IPS DF 19.7 (cell line): ENCODE results near the gene APLF.
"Not testable (repeated sequence)": the region's sequence is repeated elsewhere in the genome, so short reads cannot be mapped to it uniquely, and the experiment has no call there.

Source experiments
- DNase-seq: peaks from one replicate; pipeline ENCODE4 v3.0.0-alpha.2; 2013; ENCODE audit warnings: low read depth, low spot score

Gene APLF

DNA sequence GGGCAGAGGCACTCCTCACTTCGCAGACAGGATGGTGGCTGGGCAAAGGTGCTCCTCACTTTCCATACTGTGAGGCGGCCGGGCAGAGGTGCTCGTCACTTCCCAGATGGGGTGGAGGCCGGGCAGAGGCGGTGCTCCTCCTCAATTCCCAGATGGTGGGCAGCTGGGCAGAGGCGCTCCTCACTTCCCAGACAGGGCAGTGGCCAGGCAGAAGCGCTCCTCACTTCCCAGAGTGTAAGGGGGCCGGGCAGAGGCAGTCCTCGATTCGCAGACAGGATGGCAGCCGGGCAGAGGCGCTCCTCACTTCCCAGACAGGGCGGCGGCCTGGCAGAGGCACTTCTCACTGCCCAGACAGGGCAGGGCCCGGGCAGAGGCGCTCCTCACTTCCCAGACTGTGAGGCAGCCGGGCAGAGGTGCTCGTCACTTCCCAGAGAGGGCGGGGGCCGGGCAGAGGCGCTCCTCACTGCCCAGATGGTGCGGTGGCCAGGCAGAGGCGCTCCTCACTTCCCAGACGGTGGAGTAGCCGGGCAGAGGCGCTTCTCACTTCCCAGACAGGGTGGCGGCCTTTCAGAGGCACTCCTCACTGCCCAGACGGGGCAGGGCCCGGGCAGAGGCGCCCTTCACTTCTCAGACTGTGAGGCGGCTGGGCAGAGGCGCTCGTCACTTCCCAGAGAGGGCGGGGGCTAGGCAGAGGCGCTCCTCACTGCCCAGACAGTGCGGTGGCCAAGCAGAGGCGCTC is 60.1 kb downstream of the APLF start:
- DNase-seq: not testable (repeated sequence)

DNA sequence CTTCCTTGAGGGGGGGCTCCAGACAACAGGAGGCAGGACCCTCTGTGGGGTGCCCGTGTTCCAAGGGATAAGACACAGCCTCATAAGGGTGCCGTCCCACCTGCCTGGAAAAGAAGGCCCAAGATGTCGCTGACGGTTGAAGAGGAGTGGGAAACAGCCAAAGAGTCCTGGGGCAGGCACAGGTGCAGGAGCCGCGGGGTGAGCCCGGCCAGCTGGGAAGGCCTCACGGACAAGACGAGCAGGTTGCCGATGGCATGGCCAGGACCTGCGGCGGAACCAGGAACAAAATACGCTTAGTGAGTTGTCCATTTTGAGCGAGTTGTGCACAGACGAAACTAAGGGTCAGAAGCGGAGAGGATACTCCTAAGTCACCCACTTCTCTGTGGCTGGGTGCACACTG is 61.8 kb downstream of the APLF start:
- DNase-seq: not testable (repeated sequence)

DNA sequence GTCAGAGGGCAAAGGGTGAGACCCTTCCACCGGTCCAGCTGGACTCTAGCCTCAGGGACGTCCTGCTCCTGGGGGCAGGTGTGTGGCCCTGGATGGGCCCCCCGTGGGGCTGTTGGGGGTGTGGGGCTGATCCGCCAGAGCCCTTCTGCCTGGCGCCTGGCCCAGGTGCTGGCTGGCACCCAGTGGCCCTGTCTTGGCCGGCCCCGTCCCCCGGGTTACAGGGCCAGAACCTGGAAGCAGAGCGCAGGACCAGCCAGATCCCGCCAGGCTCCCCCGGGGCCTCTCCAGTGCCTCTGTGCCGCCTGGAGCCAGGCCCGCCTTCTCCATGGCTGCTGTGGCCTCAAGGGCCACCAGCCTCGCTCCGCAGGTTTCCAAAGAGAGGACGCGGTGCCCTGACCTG is 62.3 kb downstream of the APLF start:
- not testable (repeated sequence) for DNase-seq

DNA sequence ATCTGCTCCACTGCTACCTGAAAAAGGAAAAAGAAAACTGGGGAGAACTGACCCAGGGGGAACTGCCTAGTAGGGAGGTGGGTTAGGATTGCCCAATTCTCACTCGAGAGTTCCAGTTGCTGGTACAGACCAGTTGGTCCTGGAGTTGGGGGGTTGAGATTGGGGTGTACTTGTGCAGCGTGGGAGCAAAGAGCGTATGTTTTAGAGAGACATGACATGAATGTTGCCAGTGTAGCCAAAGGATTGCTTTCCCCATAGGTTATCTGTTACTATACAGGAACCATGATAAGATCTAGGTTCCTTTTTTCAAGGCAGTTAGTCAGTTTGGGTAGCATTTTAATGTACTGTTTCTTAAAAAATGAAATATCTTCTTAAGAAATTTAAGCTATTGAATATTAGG is 68.6 kb downstream of the APLF start:
- no peak for DNase-seq

DNA sequence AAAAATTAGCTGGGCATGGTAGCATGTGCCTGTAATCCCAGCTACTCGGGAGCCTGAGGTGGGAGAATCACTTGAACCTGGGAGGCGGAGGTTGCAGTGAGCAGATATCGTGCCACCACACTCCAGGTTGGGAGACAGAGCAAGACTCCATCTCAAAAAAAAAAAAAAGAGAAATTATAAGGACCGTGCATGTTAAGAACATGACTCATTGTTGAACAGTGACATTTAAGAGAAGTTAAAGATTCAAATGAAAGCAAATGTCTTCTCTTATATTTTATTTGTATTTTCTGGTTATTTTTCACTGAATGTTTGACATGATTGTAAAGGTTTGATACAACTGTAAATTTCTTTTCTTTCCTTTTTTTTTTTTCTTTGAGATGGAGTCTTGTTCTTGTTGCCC is 69.6 kb downstream of the APLF start:
- no peak for DNase-seq

DNA sequence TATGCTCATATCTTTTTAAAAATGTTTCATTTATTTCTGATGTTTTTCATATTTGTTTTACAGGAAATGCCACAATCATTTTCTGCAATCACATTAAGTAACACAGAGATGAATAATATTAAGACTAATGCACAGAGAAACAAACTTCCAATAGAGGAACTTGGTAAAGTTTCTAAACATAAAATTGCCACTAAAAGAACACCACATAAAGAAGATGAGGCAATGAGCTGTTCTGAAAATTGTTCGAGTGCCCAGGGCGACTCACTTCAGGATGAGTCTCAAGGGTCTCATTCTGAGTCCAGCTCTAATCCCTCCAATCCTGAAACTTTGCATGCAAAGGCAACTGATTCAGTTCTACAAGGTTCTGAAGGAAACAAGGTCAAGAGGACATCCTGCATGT is 70.4 kb downstream of the APLF start:
- no peak for DNase-seq

DNA sequence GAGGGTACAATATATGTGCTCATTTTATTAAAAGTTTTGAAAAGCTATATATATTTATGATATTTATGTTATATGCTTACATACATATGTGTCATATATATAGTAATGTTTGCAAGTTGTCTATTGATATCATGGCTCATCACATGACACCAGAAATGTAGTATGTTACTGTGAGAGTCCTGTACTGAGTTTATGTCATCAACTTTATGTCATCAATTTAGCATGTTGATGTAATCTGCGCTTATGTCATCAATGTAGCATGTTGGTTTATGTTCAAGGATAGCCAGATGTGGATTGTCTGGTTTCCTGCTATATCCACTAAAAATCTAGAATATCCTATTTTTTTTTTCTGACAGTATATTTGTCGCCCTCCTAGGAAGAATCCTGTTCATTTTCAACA is 77.4 kb downstream of the APLF start:
- no peak for DNase-seq

DNA sequence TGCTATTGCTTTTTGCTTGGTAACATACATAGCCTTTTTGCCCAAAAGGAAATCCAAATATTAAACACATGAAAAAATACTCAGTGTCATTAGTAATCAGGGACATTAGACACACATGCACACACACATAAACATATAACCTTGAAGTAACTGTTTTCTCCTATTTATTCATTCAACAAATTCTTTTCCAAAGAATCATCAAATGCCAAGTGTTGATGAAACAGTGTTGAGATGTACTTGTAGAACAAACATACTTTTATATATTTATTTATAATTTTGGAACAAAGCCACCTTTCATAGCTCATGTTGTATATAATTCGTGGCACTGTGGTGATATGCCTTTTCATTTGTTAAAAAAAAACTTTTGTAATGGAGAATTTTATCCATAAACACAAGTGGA is 81.0 kb downstream of the APLF start:
- no peak for DNase-seq

DNA sequence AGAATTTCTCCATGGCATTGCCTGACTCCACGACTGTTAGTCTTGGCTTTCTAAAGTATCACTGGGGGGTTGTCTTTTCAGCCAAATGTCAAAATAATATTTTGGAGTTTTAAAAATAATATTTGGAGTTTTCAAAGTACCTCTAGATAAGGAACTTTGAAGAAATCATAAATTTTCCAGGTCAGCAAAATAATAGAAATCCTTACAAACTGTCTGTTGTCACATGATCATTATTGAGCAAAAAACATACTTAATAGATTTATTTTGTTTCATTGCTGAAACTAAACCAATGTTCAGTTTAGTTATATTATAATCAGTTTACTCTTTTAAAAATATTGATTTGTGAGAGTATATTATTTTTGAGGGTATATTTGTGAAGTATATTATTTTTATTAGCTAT is 85.7 kb downstream of the APLF start:
- DNase-seq: no peak

DNA sequence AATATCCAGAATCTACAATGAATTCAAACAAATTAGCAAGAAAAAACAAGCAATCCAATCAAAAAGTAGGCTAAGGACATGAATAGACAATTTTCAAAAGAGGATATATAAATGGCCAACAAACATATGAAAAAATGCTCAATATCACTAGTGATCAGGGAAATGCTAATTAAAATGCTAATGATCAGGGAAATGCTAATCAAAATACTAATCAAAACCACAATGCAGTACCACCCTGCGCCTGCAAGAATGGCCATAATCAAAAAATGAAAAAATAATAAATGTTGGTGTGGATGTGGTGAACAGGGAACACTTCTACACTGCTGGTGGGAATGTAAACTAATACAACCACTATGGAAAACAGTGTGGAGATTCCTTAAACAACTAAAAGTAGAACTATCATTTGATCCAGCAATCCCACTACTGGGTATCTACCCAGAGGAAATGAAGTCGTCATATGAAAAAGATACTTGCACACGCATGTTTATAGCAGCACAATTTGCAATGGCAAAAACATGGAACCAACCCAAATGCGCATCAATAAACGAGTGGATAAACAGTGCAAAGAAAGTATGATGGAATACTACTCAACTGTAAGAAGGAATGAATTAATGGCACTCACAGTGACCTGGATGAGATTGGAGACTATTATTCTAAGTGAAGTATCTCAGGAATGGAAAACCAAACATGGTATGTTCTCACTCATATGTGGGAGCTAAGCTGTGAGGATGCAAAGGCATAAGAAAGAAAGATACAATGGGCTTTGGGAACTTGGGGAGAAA is 88.2 kb downstream of the APLF start:
- DNase-seq: not testable (repeated sequence)

DNA sequence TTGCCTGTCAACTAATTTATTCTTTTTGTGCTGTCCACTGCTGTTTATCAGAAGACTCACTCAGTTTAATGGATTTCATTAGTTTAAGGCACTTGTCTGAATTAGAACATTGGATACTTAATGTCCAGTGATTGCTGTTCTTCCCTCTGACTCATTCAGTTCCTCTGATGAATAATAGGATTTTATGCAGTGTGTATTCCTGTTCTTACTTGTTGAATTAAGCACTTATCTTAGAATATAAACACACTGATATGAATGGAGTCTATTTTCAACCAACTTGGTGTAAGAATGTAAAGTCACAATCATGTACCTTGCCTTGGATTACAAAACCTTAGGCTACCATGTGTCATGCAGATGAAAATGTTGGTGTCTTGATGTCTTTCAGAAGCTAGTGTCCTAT is 89.0 kb downstream of the APLF start:
- no peak for DNase-seq

DNA sequence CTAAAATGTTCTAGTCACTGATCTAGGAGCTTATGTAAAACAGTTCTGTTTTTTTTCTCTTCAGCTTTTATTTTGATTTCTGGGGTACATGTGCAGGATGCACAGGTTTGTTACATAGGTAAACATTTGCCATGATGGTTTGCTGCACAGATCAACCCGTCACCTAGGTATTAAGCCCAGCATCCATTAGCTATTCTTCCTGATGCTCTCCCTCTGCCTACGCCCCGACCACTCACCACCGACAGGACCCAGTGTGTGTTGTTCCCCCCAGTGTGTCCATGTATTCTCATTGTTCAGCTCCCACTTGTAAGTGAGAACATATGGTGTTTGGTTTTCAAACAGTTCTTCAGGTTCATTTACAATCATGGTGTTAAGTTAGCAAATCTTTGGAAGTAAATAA is 91.2 kb downstream of the APLF start:
- no peak for DNase-seq

DNA sequence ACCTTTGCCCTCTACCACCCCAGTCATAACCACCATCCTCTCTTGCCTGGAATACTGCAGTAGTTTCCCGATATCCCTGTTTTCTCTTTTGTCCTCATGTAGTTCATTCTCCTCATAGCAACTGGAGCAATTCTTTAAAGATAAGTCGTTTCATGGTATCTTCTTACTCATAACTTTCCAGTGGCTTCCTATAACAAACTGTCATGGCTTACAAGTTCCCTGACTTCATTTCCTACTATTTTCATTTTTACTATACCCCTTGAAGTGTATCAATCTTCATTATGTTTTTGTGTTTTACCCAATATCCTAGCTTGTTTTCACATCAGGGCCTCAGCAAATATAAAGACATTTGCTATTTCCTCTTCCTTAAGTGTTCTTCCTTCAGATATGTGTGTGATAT is 92.3 kb downstream of the APLF start:
- no peak for DNase-seq

DNA sequence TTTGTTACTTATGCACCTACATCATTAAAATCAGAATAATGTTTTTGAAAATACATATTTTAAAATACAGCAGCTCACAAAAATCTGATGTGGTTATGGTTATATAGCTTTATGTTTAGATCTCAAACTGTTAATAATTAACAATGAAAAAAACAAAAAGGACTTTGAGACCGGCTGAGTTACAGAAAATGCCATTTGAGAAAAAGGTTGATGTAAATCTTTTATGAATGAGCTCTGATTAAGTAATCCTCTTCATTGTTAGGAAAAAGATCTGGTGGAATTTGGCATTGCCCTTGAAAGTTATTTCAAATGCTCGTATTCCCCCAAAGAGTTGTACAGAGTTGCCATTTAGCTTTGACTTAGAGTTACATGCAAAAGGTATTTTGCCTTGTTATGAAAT is 93.2 kb downstream of the APLF start:
- no peak for DNase-seq

DNA sequence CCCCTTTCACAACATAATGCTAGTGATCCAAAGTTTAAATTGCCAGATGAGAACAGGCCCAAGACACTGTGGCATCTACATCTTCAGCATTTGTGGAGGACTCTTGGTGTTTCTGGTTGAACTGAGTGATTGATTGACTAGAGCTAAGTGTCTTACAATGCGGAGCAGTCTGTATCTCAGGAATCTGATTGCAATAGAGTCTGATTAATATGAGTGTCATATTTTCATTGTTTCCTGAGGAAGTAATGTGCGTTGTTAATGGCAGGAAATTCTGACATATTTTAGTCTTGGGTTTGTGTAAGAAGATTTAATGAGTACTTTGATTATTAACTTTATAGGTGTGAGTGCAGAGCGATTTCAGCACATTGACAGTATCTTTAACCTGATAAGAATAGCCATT is 94.0 kb downstream of the APLF start:
- DNase-seq: no peak

DNA sequence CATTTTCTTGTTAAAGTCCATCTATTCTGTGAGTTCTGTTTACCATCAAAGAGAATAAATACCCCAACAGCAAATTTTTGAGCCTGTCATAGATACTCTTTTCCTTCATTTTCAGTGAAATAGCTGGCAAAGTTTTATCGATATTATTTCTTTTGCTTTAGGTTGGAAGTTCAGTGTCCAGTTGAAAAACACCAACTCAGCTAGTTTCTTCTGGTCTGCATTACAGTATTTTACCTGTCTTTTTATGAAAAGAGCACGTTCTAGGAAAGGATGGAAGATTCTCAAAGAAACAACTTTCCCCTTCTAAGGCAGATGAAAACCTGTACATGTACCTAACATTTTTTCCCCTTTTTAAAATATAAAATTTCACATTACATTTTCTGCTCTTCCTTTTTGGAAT is 95.5 kb downstream of the APLF start:
- DNase-seq: no peak

DNA sequence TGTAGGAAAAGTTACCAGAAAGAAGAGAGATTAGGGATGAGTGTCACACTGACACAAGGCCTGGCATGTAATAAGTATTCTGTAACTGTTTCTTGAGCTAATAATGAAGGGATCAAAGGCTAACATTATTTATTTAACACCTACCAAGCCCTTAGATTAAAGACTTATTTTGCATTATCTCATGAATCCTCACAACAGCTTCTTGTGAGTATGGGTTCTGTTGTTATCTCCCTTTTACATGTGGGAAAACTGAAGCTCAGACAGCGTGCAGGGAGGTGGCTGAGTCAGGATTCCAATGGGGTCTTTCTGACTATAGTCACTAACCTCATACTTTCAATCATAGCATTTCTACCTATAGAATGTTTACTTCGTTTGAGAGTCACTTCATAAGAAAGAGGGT is 97.0 kb downstream of the APLF start:
- no peak for DNase-seq

DNA sequence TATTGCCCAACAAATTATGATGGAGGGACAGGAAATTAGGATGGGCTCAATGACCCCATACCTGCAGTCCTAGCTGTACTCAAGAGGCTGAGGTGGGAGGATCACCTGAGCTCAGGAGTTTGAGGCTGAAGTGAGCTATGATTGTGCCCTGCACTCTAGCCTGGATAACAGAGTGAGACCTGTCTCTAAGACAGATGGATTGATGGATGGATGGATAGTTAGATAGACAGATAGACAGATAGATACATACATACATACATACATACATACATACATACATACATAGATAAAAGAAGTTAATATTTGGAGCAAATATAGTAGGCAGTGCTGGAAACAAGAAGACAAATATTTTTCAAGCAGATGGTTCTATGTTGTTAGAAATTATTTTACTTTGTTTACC is 97.9 kb downstream of the APLF start:
- DNase-seq: no peak

DNA sequence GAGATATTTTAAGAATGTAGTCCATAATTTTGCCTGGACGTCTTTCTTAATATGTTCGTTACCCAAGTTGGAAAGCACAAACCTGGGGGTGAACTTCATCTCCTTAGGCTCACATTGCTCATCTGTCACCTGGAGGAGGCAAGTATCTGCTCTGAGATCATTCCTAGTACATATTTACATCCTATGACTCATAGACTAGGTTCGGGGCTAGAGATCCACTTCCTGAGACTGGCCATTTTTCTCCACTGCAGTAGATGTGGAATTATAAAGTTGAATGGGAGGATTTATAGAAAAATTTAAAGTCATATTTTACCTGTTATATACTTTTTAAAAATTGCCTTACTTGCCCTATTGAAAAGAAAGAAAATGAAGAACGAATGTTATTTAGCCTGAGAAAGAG is 98.5 kb downstream of the APLF start:
- no peak for DNase-seq

DNA sequence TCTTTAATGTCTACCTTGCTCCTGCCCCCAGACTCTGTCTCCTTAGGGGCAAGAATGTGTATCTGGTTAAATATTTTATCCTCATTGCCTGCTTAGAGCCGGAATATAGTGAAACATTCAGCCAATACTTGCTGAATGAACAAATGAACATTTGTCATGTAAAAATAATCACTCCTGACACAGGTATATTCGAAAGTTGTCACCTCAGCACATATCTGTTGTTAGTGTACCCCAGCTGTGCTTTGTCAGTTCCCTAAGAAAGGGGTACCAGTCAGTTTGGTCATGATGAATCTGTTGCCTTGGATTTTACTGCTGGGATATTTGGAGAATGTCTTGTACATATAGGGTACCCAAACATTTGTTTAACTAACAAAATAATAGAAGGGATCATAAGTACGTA is 99.0 kb downstream of the APLF start:
- DNase-seq: no peak

DNA sequence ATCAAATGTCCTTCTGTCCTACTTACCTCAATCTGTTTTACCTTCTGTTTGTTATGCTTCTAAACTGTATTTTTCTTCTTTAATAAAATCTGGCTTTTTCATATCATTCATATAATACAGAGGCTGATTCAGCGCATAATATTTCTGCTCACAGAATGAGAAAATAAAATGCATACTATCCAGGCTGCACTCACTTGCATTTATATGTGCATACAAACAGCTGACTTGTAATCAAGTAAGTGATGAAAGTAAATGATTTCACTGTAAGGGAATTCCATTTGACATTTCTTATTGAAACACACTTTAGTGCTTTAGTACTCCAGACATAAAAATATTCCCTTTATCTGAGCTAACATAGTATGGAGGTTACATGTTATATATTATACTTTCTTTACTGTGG is 100.7 kb downstream of the APLF start:
- no peak for DNase-seq

DNA sequence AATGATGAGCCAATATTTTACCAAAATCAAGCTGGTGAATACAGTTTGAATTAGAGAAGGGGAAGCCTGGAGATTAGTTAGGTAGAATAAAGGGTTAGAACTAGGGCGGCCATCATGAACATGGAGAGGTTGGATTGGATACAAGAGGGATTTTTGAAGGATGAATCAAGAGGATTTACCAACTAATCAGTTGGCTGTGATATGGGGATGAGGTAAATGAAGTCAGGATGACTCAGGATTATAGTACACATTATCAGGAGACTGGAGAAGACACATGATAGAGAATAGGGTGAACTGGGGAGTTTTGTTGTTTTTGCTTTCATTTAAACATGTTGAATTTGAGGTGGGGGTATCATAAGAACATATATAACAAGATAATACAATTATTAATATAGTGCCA is 102.2 kb downstream of the APLF start:
- DNase-seq: no peak

DNA sequence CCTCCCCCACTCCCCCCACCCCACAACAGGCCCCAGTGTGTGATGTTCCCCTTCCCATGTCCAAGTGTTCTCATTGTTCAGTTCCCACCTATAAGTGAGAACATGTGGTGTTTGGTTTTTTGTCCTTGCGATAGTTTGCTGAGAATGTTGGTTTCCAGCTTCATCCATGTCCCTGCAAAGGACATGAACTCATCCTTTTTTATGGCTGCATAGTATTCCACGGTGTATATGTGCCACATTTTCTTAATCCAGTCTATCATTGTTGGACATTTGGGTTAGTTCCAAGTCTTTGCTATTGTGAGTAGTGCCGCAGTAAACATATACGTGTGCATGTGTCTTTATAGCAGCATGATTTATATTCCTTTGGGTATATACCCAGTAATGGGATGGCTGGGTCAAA is 103.0 kb downstream of the APLF start:
- DNase-seq: not testable (repeated sequence)
